Fibroblast of skin of left quadriceps (primary cell): ENCODE results near the gene DCP1B.

Experiments
- DNase-seq, 2 experiments: peaks; one replicate each; pipeline ENCODE4 v3.0.0-alpha.2; 2013; ENCODE audit warnings: low read depth in 2 of 2

DCP1B gene

GRCh38 chr12:2017546-2018337 lies 13.5 kb upstream of the DCP1B start:
- no peak for DNase-seq

- no peak for DNase-seq
Measured at GRCh38 chr12:2016862-2017545, 12.7 kb upstream of the DCP1B start.

GRCh38 chr12:2014231-2014630 lies 10.0 kb upstream of the DCP1B start:
- DNase-seq = no peak

GRCh38 chr12:2013527-2014223 lies 9.4 kb upstream of the DCP1B start:
- no peak for DNase-seq

GRCh38 chr12:2013086-2013485 lies 8.8 kb upstream of the DCP1B start:
- DNase-seq = no peak

GRCh38 chr12:2011643-2012607 lies 7.7 kb upstream of the DCP1B start:
- no peak for DNase-seq

GRCh38 chr12:2009623-2010022 lies 5.4 kb upstream of the DCP1B start:
- no peak for DNase-seq

- DNase-seq = no peak
Measured at GRCh38 chr12:2008677-2009076, 4.4 kb upstream of the DCP1B start.

- no peak for DNase-seq
Measured at GRCh38 chr12:2003676-2004112, 563 bp downstream of the DCP1B start.

- no peak for DNase-seq
Measured at GRCh38 chr12:1995205-1995896, 8.9 kb downstream of the DCP1B start.

- DNase-seq = no peak
Measured at GRCh38 chr12:1994429-1995143, 9.7 kb downstream of the DCP1B start.

GRCh38 chr12:1993871-1994371 lies 10.3 kb downstream of the DCP1B start:
- peak; percentile 37 to 43 for DNase-seq

- peak; percentile 71 to 72 for DNase-seq
Measured at GRCh38 chr12:1993341-1993740, 10.9 kb downstream of the DCP1B start.

GRCh38 chr12:1992732-1993131 lies 11.5 kb downstream of the DCP1B start:
- DNase-seq = no peak

GRCh38 chr12:1989111-1989510 lies 15.1 kb downstream of the DCP1B start:
- DNase-seq = no peak

- DNase-seq = no peak
Measured at GRCh38 chr12:1984759-1985158, 19.5 kb downstream of the DCP1B start.

- DNase-seq = no peak
Measured at GRCh38 chr12:1980282-1980681, 24.0 kb downstream of the DCP1B start.

- DNase-seq = no peak
Measured at GRCh38 chr12:1978078-1978862, 26.0 kb downstream of the DCP1B start.

GRCh38 chr12:1977588-1977987 lies 26.7 kb downstream of the DCP1B start:
- DNase-seq = no peak
